Measurements from ENCODE around the gene CST9. TPM values are rescaled to one million over a fixed set of nuclear protein-coding genes. Genes with fewer than 3 reads are reported as not detected.
A peak's percentile ranks its signal among the peaks of the same experiment; 100 is the strongest.

Gene CST9
- total RNA-seq, 2 donors from 2014 or later: not detected

GRCh38 chr20:23628402-23629016, 22.8 kb upstream of the CST9 start:
- Histone ChIP-seq H3K9me3 (no peaks in the 10 kb centered on the region), H3K4me1 (replicated peaks) (no peaks in the 10 kb centered on the region), H3K36me3 (no peaks in the 10 kb centered on the region), H3K4me3 (no peak overlapping the region), H3K27me3 (replicated peaks; ENCODE audit: insufficient read depth) (no peaks in the 10 kb centered on the region), H3K27ac (no peak overlapping the region)
- intact Hi-C loops (cut with DNase I): no loop called here
- no peak for TF ChIP-seq POLR2A (IDR thresholded peaks at IDR 0.05)
- no peak for TF ChIP-seq CTCF (IDR thresholded peaks at IDR 0.05)
- no peak for TF ChIP-seq POLR2AphosphoS5 (IDR thresholded peaks at IDR 0.05)
- WGBS: 94% methylated on average over 6 of the region's 6 CpGs
- DNase-seq (ENCODE audit: low spot score): no peak

GRCh38 chr20:23627501-23627900, 21.8 kb upstream of the CST9 start:
- intact Hi-C loops (cut with DNase I): no loop called here
- H3K4me1 ChIP-seq (replicated peaks): no peaks in the 10 kb centered on the region
- DNase-seq (ENCODE audit: low spot score): no peak
- no peaks in the 10 kb centered on the region for H3K9me3 ChIP-seq
- no peaks in the 10 kb centered on the region for H3K36me3 ChIP-seq
- H3K27ac ChIP-seq: no peak overlapping the region
- no peak overlapping the region for H3K4me3 ChIP-seq
- H3K27me3 ChIP-seq (replicated peaks; ENCODE audit: insufficient read depth): no peaks in the 10 kb centered on the region
- TF ChIP-seq POLR2AphosphoS5 (IDR thresholded peaks at IDR 0.05): no peak
- TF ChIP-seq CTCF (IDR thresholded peaks at IDR 0.05): no peak
- TF ChIP-seq POLR2A (IDR thresholded peaks at IDR 0.05): no peak
- WGBS: 66% methylated on average over 3 of the region's 3 CpGs

DNA sequence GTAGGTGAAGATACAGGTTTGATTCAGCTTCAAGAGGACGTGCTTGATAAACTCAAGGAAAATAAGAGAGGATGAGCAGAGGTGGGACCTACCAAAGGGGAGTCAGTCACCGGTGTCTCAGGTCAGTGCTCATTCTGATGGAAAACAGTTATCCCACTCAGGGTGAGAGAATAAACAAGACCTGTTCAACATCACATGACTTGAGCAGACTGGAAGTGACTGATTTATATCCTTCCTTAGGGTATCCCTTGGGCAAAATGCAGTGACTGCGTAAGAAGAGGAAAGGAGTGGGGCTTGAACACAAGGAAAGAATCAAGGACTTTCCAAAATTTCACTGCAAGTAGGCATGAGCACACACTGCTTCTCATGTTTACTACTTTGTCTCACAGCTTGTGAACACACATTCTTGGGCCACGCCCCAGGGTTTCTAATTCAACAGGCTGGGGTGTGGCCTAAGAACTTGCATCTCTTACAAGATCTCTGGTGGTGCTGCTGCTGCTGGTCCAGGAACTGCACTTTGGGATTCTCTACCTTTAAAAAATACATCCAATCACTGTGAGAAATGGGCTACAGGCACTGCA, 20.4 kb upstream of the CST9 start:
- intact Hi-C loops (cut with DNase I): no loop called here
- no peaks in the 10 kb centered on the region for H3K4me1 ChIP-seq (replicated peaks)
- no peak for DNase-seq (ENCODE audit: low spot score)
- no peaks in the 10 kb centered on the region for H3K9me3 ChIP-seq
- WGBS: 69% methylated on average over 4 of the region's 4 CpGs
- H3K27ac ChIP-seq: no peak overlapping the region
- no peak for TF ChIP-seq CTCF (IDR thresholded peaks at IDR 0.05)
- TF ChIP-seq POLR2AphosphoS5 (IDR thresholded peaks at IDR 0.05): peak; percentile 4
- H3K27me3 ChIP-seq (replicated peaks; ENCODE audit: insufficient read depth): no peaks in the 10 kb centered on the region
- H3K36me3 ChIP-seq: no peaks in the 10 kb centered on the region
- no peak overlapping the region for H3K4me3 ChIP-seq

- TF ChIP-seq CTCF (IDR thresholded peaks at IDR 0.05): no peak
- TF ChIP-seq POLR2AphosphoS5 (IDR thresholded peaks at IDR 0.05): no peak
- no peak for TF ChIP-seq POLR2A (IDR thresholded peaks at IDR 0.05)
These were observed 19.7 kb upstream of the CST9 start for GRCh38 chr20:23625236-23625964.

More at GRCh38 chr20:23625236-23625964, 19.7 kb upstream of the CST9 start:
- intact Hi-C loops (cut with DNase I): no loop called here
- no peaks in the 10 kb centered on the region for H3K27me3 ChIP-seq (replicated peaks; ENCODE audit: insufficient read depth)
- no peak overlapping the region for H3K4me3 ChIP-seq
- no peak overlapping the region for H3K27ac ChIP-seq
- 53% methylated on average over 9 of the region's 9 CpGs for WGBS
- H3K36me3 ChIP-seq: no peaks in the 10 kb centered on the region
- no peaks in the 10 kb centered on the region for H3K9me3 ChIP-seq
- no peak for DNase-seq (ENCODE audit: low spot score)
- H3K4me1 ChIP-seq (replicated peaks): no peaks in the 10 kb centered on the region
